ENCODE data around the gene ZFP64.

- no peak for TF ChIP-seq CTCF (IDR thresholded peaks at IDR 0.05)
- no peak for TF ChIP-seq POLR2A (IDR thresholded peaks at IDR 0.05)
Measured at GRCh38 chr20:52193886-52194545, 2.4 kb upstream of the ZFP64 start.

Data from thyroid gland (tissue), 4 donors.